Tibial nerve (tissue), 3 donors: ENCODE measurements around the gene ATG9B.

Experiments used
- CTCF ChIP-seq, 5 experiments: fragments of 200-600 bp in 3 of 5; fragments of 450-650 bp in 2 of 5; sonication (generic) in 3 of 5; IDR thresholded peaks; one replicate each; pipeline ENCODE4 v1.5.1; 2016 to 2019; ENCODE audit warnings: antibody characterized with exemption in 5 of 5, mild to moderate bottlenecking in 3 of 5, moderate library complexity in 2 of 5
- POLR2A ChIP-seq, 2 donors: fragments of 450-650 bp; IDR thresholded peaks; one replicate each; pipeline ENCODE4 v1.6.1; 2017; ENCODE audit warnings: antibody characterized with exemption in 2 of 2, mild to moderate bottlenecking in 2 of 2, moderate library complexity in 2 of 2

- TF ChIP-seq POLR2A (IDR thresholded peaks at IDR 0.05) (no peak), CTCF (IDR thresholded peaks at IDR 0.05) (no peak)
These were observed 48.6 kb downstream of the ATG9B start for GRCh38 chr7:150975536-150976319.
